Heart right ventricle (tissue), 16 donors: Measurements from ENCODE around the gene AUTS2. TPM values are rescaled to one million over a fixed set of nuclear protein-coding genes. Genes with fewer than 3 reads are reported as not detected.

ENCODE experiments used
- ATAC-seq, 8 donors: fragments of 200-7000 bp; cut with Tn5 transposase; one replicate each; pipeline ENCODE4 v1.9.1; 2020; ENCODE audit warnings: mild to moderate bottlenecking in 8 of 8, moderate library complexity in 8 of 8, moderate number of reproducible peaks in 1 of 8
- DNase-seq, 2 donors: peaks; one replicate each; pipeline ENCODE4 v3.0.0-alpha.2; 2020
- H3K27ac ChIP-seq, 10 donors: fragments of 200-600 bp; sonication (generic) in 2 of 10; one replicate each; pipeline versions ENCODE4 v1.5.0 to v1.8.0; 2020 to 2022; ENCODE audit warnings: mild to moderate bottlenecking in 3 of 10
- H3K27me3 ChIP-seq, 7 donors: fragments of 200-600 bp; one replicate each; pipeline ENCODE4 v1.8.0; 2021 to 2022; ENCODE audit warnings: mild to moderate bottlenecking in 2 of 7
- H3K36me3 ChIP-seq, 9 donors: fragments of 200-600 bp; sonication (generic) in 1 of 9; one replicate each; pipeline versions ENCODE4 v1.5.0 to v1.8.0; 2020 to 2022; ENCODE audit warnings: mild to moderate bottlenecking in 2 of 9
- H3K4me1 ChIP-seq, 9 donors: fragments of 200-600 bp; sonication (generic) in 1 of 9; one replicate each; pipeline versions ENCODE4 v1.5.0 to v1.8.0; 2020 to 2022; ENCODE audit warnings: mild to moderate bottlenecking in 4 of 9
- H3K4me3 ChIP-seq, 10 donors: fragments of 200-600 bp; sonication (generic) in 2 of 10; one replicate each; pipeline versions ENCODE4 v1.5.0 to v1.8.0; 2020 to 2022; ENCODE audit warnings: mild to moderate bottlenecking in 7 of 10, moderate library complexity in 2 of 10
- H3K9me3 ChIP-seq, 11 donors: fragments of 200-600 bp in 10 of 11; sonication (generic) in 2 of 11; one replicate each; pipeline versions ENCODE4 v1.5.0 to v1.8.0; 2013 to 2022; ENCODE audit warnings: mild to moderate bottlenecking in 2 of 11, control low read depth in 1 of 11, moderate library complexity in 1 of 11
- CTCF ChIP-seq, 9 donors: fragments of 200-600 bp; sonication (generic) in 2 of 9; IDR thresholded peaks; one replicate each; pipeline versions ENCODE4 v1.5.0 to v1.8.0; 2021 to 2022; ENCODE audit warnings: antibody characterized with exemption in 9 of 9, mild to moderate bottlenecking in 5 of 9, moderate library complexity in 1 of 9
- WGBS, 2 donors: extraction: QIAGEN DNeasy Blood & Tissue Kit; methylation state at CpG; one replicate each; pipeline ENCODE4 v1.1.7; 2013; ENCODE audit warnings: inconsistent platforms in 1 of 2; 5-methylcytosine and 5-hydroxymethylcytosine counted together
- intact Hi-C, 10 donors: fragments of 100-400 bp; cut with DNase I; formaldehyde crosslinking; loops; one replicate each; pipeline versions ENCODE4 v1.11.1 to v1.14.2; 2022
- polyA plus RNA-seq, 2 donors: library from polyadenylated mRNA; stranded (reverse); fragments of 200-250 nt; gene quantifications; one replicate each; pipeline ENCODE4 v1.2.3, GENCODE V29; 2013
- total RNA-seq, 10 donors: library from RNA; stranded (reverse); fragmentation: NEBNext Ultra II Directional in 3 of 10; extraction: Animal tissue kit (Norgen Biotek cat#: 25700) in 3 of 10; gene quantifications; one replicate each; pipeline versions ENCODE4 v1.2.1 to v1.2.4, GENCODE V29; 2021 to 2023
- donor health status: Arrhythmogenic right ventricular cardiomyopathy.
- donor health status: ischemic (EF 13 %, LVEDD 7.1; RV severe dilation, severe dysfunction).
- donor health status: healthy with polysubstance abuse.
- donor health status: DM: no; HTN: yes; CAD: no.
- donor health status: DM: no; HTN: no; CAD: no.
- donor health status: ischemic (EF 25% LVEDD 6.9; RV normal size, moderate dysfunction).
- donor health status: ischemic (EF 25% LVEDD 5.7; RV mildly dilated, moderate dysfunction).
- donor health status: healthy.
- donor health status: DM: yes; HTN: yes; CAD: no.
- donor health status: Ischemic cardiomyopathy.
- donor health status: ischemic (EF 35%, LVEDD 5.7; RV mildly dilated, moderate dysfunction).
- donor health status: nonischemic (EF 11% LVEDD 7.7; RV severe dilation, severe dysfunction).
- donor health status: DM: yes; HTN: yes; CAD: no.
- donor health status: PGD.
- donor health status: ischemic (EF 29% LVEDD 5.4; RV normal size, mild dysfunction).
- donor health status: nonischemic (EF 23%, LVEDD 6.1; RV moderate dilation, normal function).

AUTS2 gene
- total and polyA plus RNA-seq, 12 donors, result 1.6 to 11.2 (median 7.3) TPM

GRCh38 chr7:70229242-70229641 is 631.0 kb downstream of the AUTS2 start:
- no peaks in the 10 kb centered on the region for H3K36me3 ChIP-seq
- no peak for ATAC-seq
- intact Hi-C loops, result no loop called here
- peaks cover 0 to 36% (median 17%) of the 10 kb centered on the region in 11 donors for H3K9me3 ChIP-seq
- H3K4me3 ChIP-seq, result no peak overlapping the region
- TF ChIP-seq CTCF (IDR thresholded peaks at IDR 0.05), result no peak
- H3K4me1 ChIP-seq, result no peaks in the 10 kb centered on the region
- no peak overlapping the region for H3K27ac ChIP-seq
- H3K27me3 ChIP-seq, result no peaks in the 10 kb centered on the region
- no peak for DNase-seq

GRCh38 chr7:70230761-70231160 is 632.5 kb downstream of the AUTS2 start:
- no peak for ATAC-seq
- no peak for TF ChIP-seq CTCF (IDR thresholded peaks at IDR 0.05)
- Histone ChIP-seq H3K27me3 (no peaks in the 10 kb centered on the region), H3K4me3 (no peak overlapping the region), H3K4me1 (no peaks in the 10 kb centered on the region), H3K27ac (no peak overlapping the region), H3K36me3 (no peaks in the 10 kb centered on the region), H3K9me3 (peaks cover 0 to 36% (median 17%) of the 10 kb centered on the region in 11 donors)
- WGBS, 2 donors, result 96 to 98% methylated on average over 3 of the region's 3 CpGs
- no peak for DNase-seq
- intact Hi-C loops, result no loop called here

- Histone ChIP-seq H3K27me3 (no peaks in the 10 kb centered on the region), H3K4me1 (peaks cover 0 to 7% (median 0%) of the 10 kb centered on the region in 9 donors), H3K4me3 (no peak overlapping the region), H3K9me3 (peaks cover 0 to 22% (median 14%) of the 10 kb centered on the region in 11 donors), H3K36me3 (no peaks in the 10 kb centered on the region), H3K27ac (no peak overlapping the region)
- WGBS, 2 donors, result 98% methylated on average over 5 of the region's 5 CpGs
- ATAC-seq, result no peak
- TF ChIP-seq CTCF (IDR thresholded peaks at IDR 0.05), result no peak
- no peak for DNase-seq
- intact Hi-C loops, result no loop called here
Observed at GRCh38 chr7:70233776-70234175, 635.5 kb downstream of the AUTS2 start.

- Histone ChIP-seq H3K27me3 (no peaks in the 10 kb centered on the region), H3K4me3 (no peak overlapping the region), H3K36me3 (no peaks in the 10 kb centered on the region), H3K27ac (no peak overlapping the region), H3K4me1 (peaks cover 0 to 7% (median 0%) of the 10 kb centered on the region in 9 donors), H3K9me3 (no peaks in the 10 kb centered on the region)
- ATAC-seq, result no peak
- WGBS, 2 donors, result 91 to 100% methylated on average over 1 of the region's 1 CpG
- DNase-seq, result no peak
- no peak for TF ChIP-seq CTCF (IDR thresholded peaks at IDR 0.05)
- intact Hi-C loops, result no loop called here
Observed at GRCh38 chr7:70237256-70237655, 639.0 kb downstream of the AUTS2 start.
